ENCODE data around the gene PCIF1.
"Not testable (repeated sequence)": the region's sequence is repeated elsewhere in the genome, so short reads cannot be mapped to it uniquely, and the experiment has no call there.

Gene PCIF1

GRCh38 chr20:45993197-45993951, 58.9 kb downstream of the PCIF1 start:
- H2AFZ ChIP-seq (ENCODE audit: low read length): peak overlapping the region; percentile 6
- H3K23ac ChIP-seq (ENCODE audit: low read depth, low read length, poor library complexity): peak overlapping the region; percentile 44

GRCh38 chr20:45994761-45995493, 60.4 kb downstream of the PCIF1 start:
- Histone ChIP-seq H3K18ac (ENCODE audit: low read length) (no peak overlapping the region), H3K27me3 (ENCODE audit: control insufficient read depth in 3 of 3, insufficient read depth in 3 of 3, low read depth in 1 of 3, low read length in 3 of 3) (peaks cover 0 to 26% (median 0%) of the 10 kb centered on the region in 3 experiments), H3K36me3 (replicated peaks in 1 of 2; ENCODE audit: control insufficient read depth in 2 of 2, insufficient read depth in 2 of 2, low read length in 2 of 2) (no peaks in the 10 kb centered on the region), H2AFZ (ENCODE audit: low read length) (no peak overlapping the region), H3K79me1 (ENCODE audit: low read depth, low read length) (no peaks in the 10 kb centered on the region), H2AK5ac (ENCODE audit: low read depth, low read length) (no peak overlapping the region), H3K4ac (ENCODE audit: low read length) (no peak overlapping the region), H3K9ac (ENCODE audit: low read depth, low read length, poor library complexity) (no peak overlapping the region), H4K91ac (ENCODE audit: low read depth, low read length, poor library complexity) (no peak overlapping the region), H2BK5ac (ENCODE audit: low read length) (no peak overlapping the region), H3K4me1 (ENCODE audit: control insufficient read depth in 2 of 2, insufficient read depth in 1 of 2, low read depth in 1 of 2, low read length in 2 of 2) (peaks cover 0 to 4% of the 10 kb centered on the region in 2 donors), H3K9me3 (replicated peaks in 1 of 2; ENCODE audit: control insufficient read depth in 2 of 2, insufficient read depth in 1 of 2, low read depth in 1 of 2, low read length in 2 of 2) (no peaks in the 10 kb centered on the region), H3K4me2 (ENCODE audit: insufficient read depth, low read length, poor library complexity, severe bottlenecking) (no peak overlapping the region), H2BK12ac (ENCODE audit: low read length) (no peak overlapping the region), H3K27ac (replicated peaks; ENCODE audit: low read length) (no peak overlapping the region), H2BK15ac (ENCODE audit: low read length) (no peak overlapping the region), H3K4me3 (ENCODE audit: low read length in 2 of 2) (no peak overlapping the region), H3K23ac (ENCODE audit: low read depth, low read length, poor library complexity) (no peak overlapping the region), H4K8ac (ENCODE audit: low read depth, low read length) (no peak overlapping the region), H2BK120ac (ENCODE audit: low read depth, low read length) (no peak overlapping the region), H3K14ac (ENCODE audit: low read length) (no peak overlapping the region)
- DNase-seq (ENCODE audit: low spot score): no peak
- WGBS, 2 donors (ENCODE audit: extremely low coverage in 2 of 2, insufficient read length in 2 of 2, insufficient replicate concordance in 1 of 2): no CpG with 5 or more reads among the region's 9 CpGs

More at GRCh38 chr20:45993197-45993951, 58.9 kb downstream of the PCIF1 start:
- no CpG with 5 or more reads among the region's 12 CpGs for WGBS, 2 donors (ENCODE audit: extremely low coverage in 2 of 2, insufficient read length in 2 of 2, insufficient replicate concordance in 1 of 2)
- Histone ChIP-seq H2BK5ac (ENCODE audit: low read length) (peak overlapping the region; percentile 24), H3K18ac (ENCODE audit: low read length) (peak overlapping the region; percentile 52), H3K27me3 (ENCODE audit: control insufficient read depth in 3 of 3, insufficient read depth in 3 of 3, low read depth in 1 of 3, low read length in 3 of 3) (peaks cover 0 to 16% (median 0%) of the 10 kb centered on the region in 3 experiments), H3K4me2 (ENCODE audit: insufficient read depth, low read length, poor library complexity, severe bottlenecking) (no peak overlapping the region), H4K91ac (ENCODE audit: low read depth, low read length, poor library complexity) (no peak overlapping the region), H3K9ac (ENCODE audit: low read depth, low read length, poor library complexity) (no peak overlapping the region), H3K79me1 (ENCODE audit: low read depth, low read length) (no peaks in the 10 kb centered on the region), H3K27ac (replicated peaks; ENCODE audit: low read length) (no peak overlapping the region), H2AK5ac (ENCODE audit: low read depth, low read length) (peak overlapping the region; percentile 10), H3K4me1 (ENCODE audit: control insufficient read depth in 2 of 2, insufficient read depth in 1 of 2, low read depth in 1 of 2, low read length in 2 of 2) (peaks cover 0 to 4% of the 10 kb centered on the region in 2 donors), H3K36me3 (replicated peaks in 1 of 2; ENCODE audit: control insufficient read depth in 2 of 2, insufficient read depth in 2 of 2, low read length in 2 of 2) (no peaks in the 10 kb centered on the region), H2BK12ac (ENCODE audit: low read length) (no peak overlapping the region), H2BK120ac (ENCODE audit: low read depth, low read length) (peak overlapping the region; percentile 76), H2BK15ac (ENCODE audit: low read length) (no peak overlapping the region), H3K9me3 (replicated peaks in 1 of 2; ENCODE audit: control insufficient read depth in 2 of 2, insufficient read depth in 1 of 2, low read depth in 1 of 2, low read length in 2 of 2) (no peaks in the 10 kb centered on the region), H4K8ac (ENCODE audit: low read depth, low read length) (no peak overlapping the region), H3K4ac (ENCODE audit: low read length) (no peak overlapping the region), H3K4me3 (ENCODE audit: low read length in 2 of 2) (peak overlapping the region in 1 of 2 donors; percentile 35), H3K14ac (ENCODE audit: low read length) (no peak overlapping the region)
- DNase-seq (ENCODE audit: low spot score): no peak

- not testable (repeated sequence) for H2BK12ac ChIP-seq (ENCODE audit: low read length)
Measured at GRCh38 chr20:45995495-45996097, 61.1 kb downstream of the PCIF1 start.

GRCh38 chr20:45997187-45997586, 62.7 kb downstream of the PCIF1 start:
- Histone ChIP-seq H3K14ac (ENCODE audit: low read length) (peak overlapping the region; percentile 25), H2AFZ (ENCODE audit: low read length) (no peak overlapping the region), H3K4me1 (ENCODE audit: control insufficient read depth in 2 of 2, insufficient read depth in 1 of 2, low read depth in 1 of 2, low read length in 2 of 2) (peaks cover 4 to 7% of the 10 kb centered on the region in 2 donors), H2BK15ac (ENCODE audit: low read length) (no peak overlapping the region), H3K4ac (ENCODE audit: low read length) (no peak overlapping the region), H2BK5ac (ENCODE audit: low read length) (no peak overlapping the region), H4K8ac (ENCODE audit: low read depth, low read length) (no peak overlapping the region), H3K9me3 (replicated peaks in 1 of 2; ENCODE audit: control insufficient read depth in 2 of 2, insufficient read depth in 1 of 2, low read depth in 1 of 2, low read length in 2 of 2) (no peaks in the 10 kb centered on the region), H3K9ac (ENCODE audit: low read depth, low read length, poor library complexity) (no peak overlapping the region), H2AK5ac (ENCODE audit: low read depth, low read length) (no peak overlapping the region), H3K79me1 (ENCODE audit: low read depth, low read length) (no peaks in the 10 kb centered on the region), H3K27me3 (ENCODE audit: control insufficient read depth in 3 of 3, insufficient read depth in 3 of 3, low read depth in 1 of 3, low read length in 3 of 3) (peaks cover 0 to 33% (median 0%) of the 10 kb centered on the region in 3 experiments), H4K91ac (ENCODE audit: low read depth, low read length, poor library complexity) (no peak overlapping the region), H3K36me3 (replicated peaks in 1 of 2; ENCODE audit: control insufficient read depth in 2 of 2, insufficient read depth in 2 of 2, low read length in 2 of 2) (no peaks in the 10 kb centered on the region), H3K4me3 (ENCODE audit: low read length in 2 of 2) (no peak overlapping the region), H2BK120ac (ENCODE audit: low read depth, low read length) (no peak overlapping the region), H3K18ac (ENCODE audit: low read length) (no peak overlapping the region), H3K27ac (replicated peaks; ENCODE audit: low read length) (no peak overlapping the region), H3K23ac (ENCODE audit: low read depth, low read length, poor library complexity) (no peak overlapping the region), H2BK12ac (ENCODE audit: low read length) (no peak overlapping the region), H3K4me2 (ENCODE audit: insufficient read depth, low read length, poor library complexity, severe bottlenecking) (no peak overlapping the region)
- no peak for DNase-seq (ENCODE audit: low spot score)
- WGBS, 2 donors (ENCODE audit: extremely low coverage in 2 of 2, insufficient read length in 2 of 2, insufficient replicate concordance in 1 of 2): no CpG with 5 or more reads among the region's 3 CpGs

More at GRCh38 chr20:45995495-45996097, 61.1 kb downstream of the PCIF1 start:
- H3K18ac ChIP-seq (ENCODE audit: low read length); H3K14ac ChIP-seq (ENCODE audit: low read length); H3K4ac ChIP-seq (ENCODE audit: low read length); H2AFZ ChIP-seq (ENCODE audit: low read length); H3K79me1 ChIP-seq (ENCODE audit: low read depth, low read length); DNase-seq (ENCODE audit: low spot score); H4K91ac ChIP-seq (ENCODE audit: low read depth, low read length, poor library complexity); H4K8ac ChIP-seq (ENCODE audit: low read depth, low read length); H2AK5ac ChIP-seq (ENCODE audit: low read depth, low read length); H2BK120ac ChIP-seq (ENCODE audit: low read depth, low read length); H2BK5ac ChIP-seq (ENCODE audit: low read length); H3K4me2 ChIP-seq (ENCODE audit: insufficient read depth, low read length, poor library complexity, severe bottlenecking); H3K4me3 ChIP-seq (ENCODE audit: low read length in 2 of 2); H3K27ac ChIP-seq (replicated peaks; ENCODE audit: low read length); H3K9me3 ChIP-seq (replicated peaks in 1 of 2; ENCODE audit: control insufficient read depth in 2 of 2, insufficient read depth in 1 of 2, low read depth in 1 of 2, low read length in 2 of 2); H3K23ac ChIP-seq (ENCODE audit: low read depth, low read length, poor library complexity); H3K9ac ChIP-seq (ENCODE audit: low read depth, low read length, poor library complexity); H3K4me1 ChIP-seq (ENCODE audit: control insufficient read depth in 2 of 2, insufficient read depth in 1 of 2, low read depth in 1 of 2, low read length in 2 of 2); H2BK15ac ChIP-seq (ENCODE audit: low read length); H3K36me3 ChIP-seq (replicated peaks in 1 of 2; ENCODE audit: control insufficient read depth in 2 of 2, insufficient read depth in 2 of 2, low read length in 2 of 2): not testable (repeated sequence)
- no CpG with 5 or more reads among the region's 6 CpGs for WGBS, 2 donors (ENCODE audit: extremely low coverage in 2 of 2, insufficient read length in 2 of 2, insufficient replicate concordance in 1 of 2)
- H3K27me3 ChIP-seq (ENCODE audit: control insufficient read depth in 3 of 3, insufficient read depth in 3 of 3, low read depth in 1 of 3, low read length in 3 of 3): peaks cover 0 to 30% (median 0%) of the 10 kb centered on the region in 3 experiments

All from neuronal stem cell (in vitro differentiated cells).